ENCODE measurements around the gene HEMK1. TPM values are rescaled to one million over a fixed set of nuclear protein-coding genes. Genes with fewer than 3 reads are reported as not detected.

The HEMK1 gene
- total RNA-seq, 1 experiment from 2014 or later: 20.9 TPM

- TF ChIP-seq CREM (CRISPR knock-in tag; IDR thresholded peaks at IDR 0.05) (no peak), E2F1 (CRISPR knock-in tag; IDR thresholded peaks at IDR 0.05) (no peak), TEAD4 (CRISPR knock-in tag; IDR thresholded peaks at IDR 0.05) (no peak)
These were observed 48.7 kb downstream of the HEMK1 start (continued) for GRCh38 chr3:50617911-50618481.

- CTCF ChIA-PET: interaction anchor here (1.3 to 10.1 kb wide), 2 partner anchors 30 to 31 kb away, joined by 3 to 202 read pairs; no protein-coding TSS in a partner anchor
- ATAC-seq: no peak
- peaks cover 3% of the 10 kb centered on the region; the same call in 1 of the 2 replicates for H3K36me3 Mint-ChIP-seq
These were observed 51.1 kb downstream of the HEMK1 start for GRCh38 chr3:50620420-50620819.

More at GRCh38 chr3:50620420-50620819, 51.1 kb downstream of the HEMK1 start:
- POLR2A ChIA-PET: no interaction called here
- H3K4me3 Mint-ChIP-seq: no peak overlapping the region
- H3K9me3 Mint-ChIP-seq: no peaks in the 10 kb centered on the region
- no peak for TF ChIP-seq PREB (CRISPR knock-in tag; IDR thresholded peaks at IDR 0.05; ENCODE audit: borderline replicate concordance)
- TF ChIP-seq NFE2L1 (CRISPR knock-in tag; IDR thresholded peaks at IDR 0.05): no peak
- TF ChIP-seq ATF1 (CRISPR knock-in tag; IDR thresholded peaks at IDR 0.05): no peak
- no peak for TF ChIP-seq AFF4 (CRISPR knock-in tag; IDR thresholded peaks at IDR 0.05; ENCODE audit: borderline replicate concordance)
- no peak for TF ChIP-seq ZBTB43 (CRISPR knock-in tag; IDR thresholded peaks at IDR 0.05)
- TF ChIP-seq ZNF219 (CRISPR knock-in tag; IDR thresholded peaks at IDR 0.05; ENCODE audit: borderline replicate concordance): no peak
- no peak for TF ChIP-seq IRF2 (CRISPR knock-in tag; IDR thresholded peaks at IDR 0.05; ENCODE audit: borderline replicate concordance, low read depth)
- TF ChIP-seq HMGXB4 (CRISPR knock-in tag; IDR thresholded peaks at IDR 0.05): no peak
- no peak for TF ChIP-seq FOXJ3 (CRISPR knock-in tag; IDR thresholded peaks at IDR 0.05; ENCODE audit: borderline replicate concordance)
- no peak for TF ChIP-seq ZNF121 (CRISPR knock-in tag; IDR thresholded peaks at IDR 0.05)
- no peak for TF ChIP-seq JAZF1 (CRISPR knock-in tag; IDR thresholded peaks at IDR 0.05)
- TF ChIP-seq ZNF263 (CRISPR knock-in tag; IDR thresholded peaks at IDR 0.05; ENCODE audit: low read depth): no peak
- no peak for TF ChIP-seq KAT7 (CRISPR knock-in tag; IDR thresholded peaks at IDR 0.05; ENCODE audit: borderline replicate concordance)
- no peak for TF ChIP-seq MXD4 (CRISPR knock-in tag; IDR thresholded peaks at IDR 0.05; ENCODE audit: borderline replicate concordance)
- no peak for DNase-seq (ENCODE audit: low spot score)
- peaks cover 38% of the 10 kb centered on the region for H3K4me1 Mint-ChIP-seq
- no peak overlapping the region for H3K27ac Mint-ChIP-seq
- peaks cover 5% of the 10 kb centered on the region for H3K27me3 Mint-ChIP-seq (ENCODE audit: low read depth)
